H4 (cell line): ENCODE results near the gene S100A14. TPM values are rescaled to one million over a fixed set of nuclear protein-coding genes. Genes with fewer than 3 reads are reported as not detected.
"Not testable (repeated sequence)": the region's sequence is repeated elsewhere in the genome, so short reads cannot be mapped to it uniquely, and the experiment has no call there.

Source experiments
- DNase-seq: peaks from one replicate; pipeline ENCODE4 v3.0.0-alpha.2; 2015; ENCODE audit warnings: low spot score
- total RNA-seq: library from RNA; depleted of rRNA; stranded (reverse); fragments of >200 nt; shearing (Covaris generic); gene quantifications from 2 replicates; pipeline ENCODE4 v1.2.3, GENCODE V29; 2014; rRNA removed

The S100A14 gene
- not detected in 2 replicates for total RNA-seq

DNA sequence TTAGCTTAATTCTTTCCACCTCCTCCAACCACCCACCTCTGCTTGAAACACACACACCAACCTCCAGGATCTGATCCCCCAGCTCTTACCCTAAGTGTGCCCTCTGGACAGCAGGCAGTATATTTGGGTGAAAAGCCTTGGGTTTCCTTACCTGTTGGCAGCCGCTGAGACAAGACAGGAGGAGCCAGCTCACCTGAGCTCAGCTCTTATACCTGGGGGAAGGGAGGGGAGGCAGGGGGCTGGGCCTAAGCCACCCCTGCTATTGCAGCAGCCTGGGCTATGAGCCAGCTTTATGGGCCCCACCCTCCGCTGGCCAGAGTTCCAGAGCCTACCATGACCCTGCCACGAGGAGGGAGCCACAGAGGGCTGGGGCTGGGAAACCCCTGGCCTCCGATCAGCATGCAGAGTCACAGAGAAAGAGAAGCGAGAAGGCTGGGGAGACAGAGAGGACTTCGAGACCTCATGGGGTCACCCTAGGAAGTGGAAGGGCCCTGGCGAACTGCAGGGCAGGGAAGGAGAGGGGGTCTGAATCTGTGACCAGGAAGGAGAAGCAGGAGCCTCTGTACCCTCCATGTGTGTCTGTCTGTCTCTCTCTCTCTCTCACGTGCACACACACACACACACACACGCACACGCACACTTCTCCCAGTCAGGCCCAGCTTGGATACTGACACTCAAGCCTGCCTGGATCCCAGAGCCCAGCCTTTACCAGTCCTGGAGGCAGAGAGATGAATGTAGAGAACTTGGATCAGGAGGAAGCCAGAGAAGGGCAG is at the start of gene S100A14:
Gene S100A14, minus strand, starts transcription at position 182 of the 773 bp plus-strand sequence. CDS start 467 bp downstream, outside the sequence.
- no peak for DNase-seq

DNA sequence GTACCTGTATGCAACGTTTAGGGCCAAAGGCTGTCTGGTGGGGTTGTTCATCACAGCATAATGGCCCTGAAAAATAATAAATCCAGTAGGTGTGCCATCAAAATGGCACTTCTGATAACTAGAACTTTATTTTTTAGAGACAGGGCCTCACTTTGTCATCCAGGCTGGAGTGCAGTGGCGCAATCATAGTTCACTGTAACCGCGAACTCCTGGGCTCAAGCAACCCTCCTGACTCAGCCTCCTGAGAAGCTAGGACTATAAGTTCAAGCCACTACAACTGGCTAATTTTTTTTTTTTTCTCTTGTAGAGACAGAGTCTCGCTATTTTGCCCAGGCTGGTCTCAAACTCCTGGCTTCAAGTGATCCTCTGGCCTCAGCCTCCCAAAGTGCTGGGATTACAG is 47.1 kb upstream of the S100A14 start:
- no peak for DNase-seq

DNA sequence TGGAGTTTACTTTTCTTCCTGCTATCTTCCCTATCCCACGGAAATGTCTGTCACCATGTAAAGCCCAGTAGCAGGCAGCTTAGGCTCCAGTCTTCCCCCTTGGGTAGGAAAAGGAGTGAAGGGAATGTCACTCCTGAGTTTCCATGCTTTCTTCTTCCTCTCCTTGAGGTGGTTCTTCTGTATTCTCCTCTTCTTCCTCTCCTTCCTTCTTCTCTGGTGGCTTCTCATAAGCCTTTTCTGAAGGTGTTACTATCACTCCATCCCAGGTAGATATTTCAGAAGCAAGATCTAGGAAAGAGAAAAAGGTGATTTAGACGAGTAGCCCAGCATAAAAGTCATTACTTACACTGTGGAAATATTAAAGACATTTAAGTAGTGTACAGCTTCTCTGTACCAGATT is 46.1 kb upstream of the S100A14 start:
- no peak for DNase-seq

GRCh38 chr1:153661111-153661708 is 45.1 kb upstream of the S100A14 start:
- no peak for DNase-seq

DNA sequence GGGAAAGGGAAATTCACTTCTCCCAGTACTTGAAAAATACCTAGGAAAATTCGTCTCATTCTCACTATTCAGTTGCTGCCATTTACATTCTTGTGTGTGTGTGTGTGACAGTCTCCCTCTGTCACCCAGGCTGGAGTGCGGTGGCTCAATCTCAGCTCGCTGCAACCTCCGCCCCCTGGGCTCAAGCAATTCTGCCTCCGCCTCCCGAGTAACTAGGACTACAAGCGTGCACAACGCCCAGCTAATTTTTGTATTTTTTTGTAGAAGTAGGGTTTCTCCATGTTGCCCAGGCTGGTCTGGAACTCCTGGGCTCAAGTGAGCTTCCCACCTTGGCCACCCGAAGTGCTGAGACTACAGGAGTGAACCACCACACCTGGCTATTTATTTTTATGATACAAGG is 43.5 kb upstream of the S100A14 start:
- no peak for DNase-seq

DNA sequence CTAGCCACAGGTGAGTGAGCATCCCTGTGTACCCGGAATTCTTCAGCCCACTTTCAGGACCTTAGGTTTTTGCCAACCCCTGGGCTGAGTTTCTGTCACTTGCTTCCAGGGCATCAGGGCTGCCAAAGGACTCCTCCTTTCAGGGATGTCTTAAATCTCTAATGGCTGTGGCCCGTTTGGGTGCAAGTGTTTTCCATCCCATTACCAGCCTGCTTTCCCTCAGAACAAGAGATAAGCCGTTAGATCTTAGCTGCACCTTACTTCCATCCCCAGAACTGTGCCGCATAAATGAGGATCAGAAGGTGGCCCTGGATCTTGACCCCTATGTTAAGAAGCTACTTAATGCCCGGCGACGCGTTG is 43.0 kb upstream of the S100A14 start:
- DNase-seq: no peak

DNA sequence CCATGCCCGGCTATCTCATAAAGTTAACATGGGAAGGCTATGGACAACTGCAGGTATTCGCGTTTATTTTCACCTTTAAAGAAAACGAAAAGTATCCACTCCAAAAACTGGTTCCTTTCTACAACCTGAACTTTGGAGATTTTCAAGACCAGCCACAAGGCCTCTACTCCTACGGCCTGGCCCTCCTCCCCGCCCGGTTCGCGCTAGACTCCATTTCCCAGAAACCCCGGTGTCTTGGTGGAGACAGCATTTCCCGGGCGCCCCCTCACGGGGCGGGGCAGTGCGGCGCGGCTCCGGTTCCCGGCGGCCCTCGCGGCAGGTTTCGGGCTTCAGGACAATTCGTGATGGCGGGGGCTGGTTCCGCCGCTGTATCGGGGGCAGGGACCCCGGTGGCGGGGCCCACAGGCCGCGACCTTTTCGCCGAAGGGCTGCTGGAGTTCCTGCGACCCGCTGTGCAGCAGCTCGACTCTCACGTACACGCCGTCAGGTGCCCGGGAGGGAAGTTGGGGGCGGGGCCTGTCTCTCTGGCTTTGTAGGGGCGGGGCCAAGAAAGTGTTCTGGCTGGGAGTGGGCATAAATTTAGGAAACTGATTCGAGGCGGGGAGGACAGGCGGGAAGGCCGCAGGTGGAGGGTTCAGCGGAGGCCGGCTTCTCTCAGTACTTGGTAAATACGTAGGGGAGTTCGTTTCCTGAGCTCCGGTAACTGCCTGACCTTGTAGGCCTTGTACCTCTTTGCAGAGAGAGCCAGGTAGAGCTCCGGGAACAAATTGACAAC is 42.5 kb upstream of the S100A14 start, which contains the start of gene SNAPIN:
Gene SNAPIN, plus strand, starts transcription at position 304 of the 775 bp plus-strand sequence. Its CDS starts 41 bp downstream, at position 345.
- peak; percentile 78 for DNase-seq

GRCh38 chr1:153655333-153655732 is 39.2 kb upstream of the S100A14 start:
- no peak for DNase-seq

- DNase-seq: no peak
These were observed 36.8 kb upstream of the S100A14 start for GRCh38 chr1:153652805-153653500.

- DNase-seq: no peak
These were observed 35.6 kb upstream of the S100A14 start for GRCh38 chr1:153651771-153652170.

GRCh38 chr1:153649863-153650235 is 33.7 kb upstream of the S100A14 start:
- DNase-seq: no peak

DNA sequence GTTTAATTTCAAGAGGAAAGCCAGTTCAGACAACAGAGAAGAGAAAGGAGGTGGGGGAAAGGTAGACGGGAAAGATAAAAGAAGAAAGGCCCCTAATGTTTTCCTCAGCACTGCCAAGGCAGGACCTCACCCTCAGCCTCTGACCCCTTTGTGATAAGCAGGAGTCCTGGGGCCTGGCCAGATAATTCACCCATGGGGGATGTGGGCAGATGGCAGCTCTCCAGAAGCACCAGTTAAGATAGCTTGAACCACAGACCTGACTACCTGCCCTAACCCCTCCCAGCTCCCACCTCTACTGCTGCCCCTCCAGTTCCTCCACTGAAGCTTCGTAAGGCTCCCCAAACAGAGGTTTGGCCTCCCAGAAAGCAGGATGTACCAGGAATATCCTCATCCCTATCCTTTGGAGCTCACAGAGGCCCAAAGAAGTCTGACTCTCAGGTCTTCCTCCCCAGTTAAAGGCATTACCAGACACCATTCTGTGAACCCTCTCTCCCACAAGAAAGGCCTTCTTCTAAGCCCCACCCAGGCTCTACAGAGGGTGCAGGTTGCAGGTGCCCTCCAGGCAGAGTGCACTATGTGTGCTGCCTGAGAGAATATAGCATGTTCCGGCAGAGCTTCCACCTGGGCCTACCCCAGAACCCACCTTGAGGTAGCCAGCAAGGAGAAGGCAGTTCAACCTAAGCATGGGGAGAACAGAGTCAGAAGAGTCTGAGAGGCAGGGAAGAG is 33.2 kb upstream of the S100A14 start:
- no peak for DNase-seq

DNA sequence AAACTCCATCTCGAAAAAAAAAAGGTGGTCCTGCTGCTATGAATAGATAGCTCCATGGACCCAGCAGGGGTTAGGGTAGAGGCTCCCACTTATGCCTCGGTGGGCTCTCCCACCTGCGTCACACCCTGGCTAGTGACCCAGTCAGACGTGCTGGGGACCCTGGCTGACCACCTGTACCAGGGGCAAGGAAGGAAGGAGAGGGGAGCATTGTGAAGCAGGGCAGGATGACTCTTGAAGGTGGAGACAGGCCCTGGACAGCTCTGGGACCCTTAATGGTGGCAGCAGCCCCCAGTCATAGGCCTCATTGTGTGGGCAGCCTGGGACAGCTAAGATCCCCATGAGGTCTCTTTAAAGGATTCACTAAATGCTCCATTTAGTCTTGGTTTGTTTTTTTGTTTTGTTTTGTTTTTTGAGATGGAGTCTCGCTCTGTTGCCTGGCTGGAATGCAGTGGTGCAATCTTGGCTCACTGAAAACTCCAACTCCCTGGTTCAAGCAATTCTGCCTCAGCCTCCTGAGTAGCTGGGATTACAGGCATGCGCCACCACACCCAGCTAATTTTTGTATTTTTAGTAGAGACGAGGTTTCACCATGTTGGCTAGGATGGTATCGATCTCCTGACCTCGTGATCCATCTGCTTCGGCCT is 32.0 kb upstream of the S100A14 start:
- DNase-seq: no peak

DNA sequence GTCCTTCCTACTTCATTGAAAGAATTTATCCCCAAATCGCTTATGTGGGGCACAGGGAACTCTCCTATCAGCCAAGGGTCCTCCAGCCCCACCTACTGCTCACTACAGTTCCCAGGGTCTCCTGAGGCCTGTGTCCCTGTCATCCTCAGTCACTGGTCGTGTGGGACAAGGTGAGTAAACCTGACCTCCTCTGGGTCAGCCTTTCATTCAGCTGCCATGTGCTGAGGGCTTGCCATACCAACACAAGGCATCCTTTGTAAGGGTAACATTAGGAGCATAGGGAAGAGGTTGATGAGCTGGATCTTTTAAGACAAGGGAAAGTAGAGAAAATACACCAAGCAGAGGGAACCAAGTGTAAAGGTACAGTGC is 31.2 kb upstream of the S100A14 start:
- DNase-seq: no peak

DNA sequence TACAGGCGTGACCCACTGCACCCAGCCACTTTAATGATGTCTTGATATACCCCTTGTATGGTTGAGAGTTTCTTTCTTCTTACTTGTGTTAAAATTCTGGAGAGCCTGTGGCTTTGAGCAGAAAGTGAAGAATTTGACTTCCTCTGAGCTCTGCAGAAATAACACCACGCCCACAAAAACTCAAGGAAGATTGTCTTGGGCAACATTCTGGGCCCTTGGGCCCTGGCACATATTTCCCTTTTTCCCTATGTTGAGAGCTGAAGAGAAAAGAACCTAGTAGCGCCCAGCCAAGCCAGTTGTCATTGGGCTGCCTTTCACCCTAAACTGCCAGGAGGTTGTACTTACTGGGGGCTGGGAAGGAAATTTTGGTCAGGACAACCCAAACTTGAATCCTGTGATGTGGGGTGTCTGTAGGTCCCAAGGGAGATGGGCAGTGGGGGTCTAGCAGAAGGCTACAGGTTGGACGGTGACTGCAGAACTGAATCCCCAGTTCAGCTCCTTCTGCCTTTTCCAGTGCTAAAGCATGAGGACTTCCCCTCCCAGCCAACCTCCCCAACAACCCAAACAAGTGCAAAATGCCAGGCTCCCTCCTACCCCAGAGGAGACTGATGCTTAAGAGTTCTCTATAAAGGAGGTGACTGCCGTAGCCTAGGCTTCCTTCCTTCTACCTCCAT is 30.7 kb upstream of the S100A14 start:
- DNase-seq: no peak

- no peak for DNase-seq
These were observed 27.7 kb upstream of the S100A14 start for GRCh38 chr1:153643816-153644215.

DNA sequence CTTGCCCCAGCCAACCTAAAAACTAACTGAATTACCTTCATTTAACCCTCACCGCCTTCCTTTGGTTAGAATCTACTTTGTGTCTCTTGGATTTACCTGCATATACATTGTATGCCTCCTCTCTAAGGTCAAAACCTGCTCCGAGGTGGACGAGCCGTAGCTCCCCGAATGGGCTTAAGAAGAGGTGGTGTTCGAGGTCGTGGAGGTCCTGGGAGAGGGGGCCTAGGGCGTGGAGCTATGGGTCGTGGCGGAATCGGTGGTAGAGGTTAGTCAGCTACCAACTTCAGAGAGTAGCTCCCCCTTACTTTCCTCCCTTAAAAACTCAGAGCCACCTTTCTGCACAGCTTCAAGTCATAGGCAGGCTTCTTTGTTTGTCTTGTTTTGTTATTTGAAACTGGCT is 27.0 kb upstream of the S100A14 start:
- DNase-seq: no peak

- DNase-seq: no peak
These were observed 26.0 kb upstream of the S100A14 start for GRCh38 chr1:153642161-153642560.

GRCh38 chr1:153640861-153641260 is 24.7 kb upstream of the S100A14 start:
- no peak for DNase-seq

DNA sequence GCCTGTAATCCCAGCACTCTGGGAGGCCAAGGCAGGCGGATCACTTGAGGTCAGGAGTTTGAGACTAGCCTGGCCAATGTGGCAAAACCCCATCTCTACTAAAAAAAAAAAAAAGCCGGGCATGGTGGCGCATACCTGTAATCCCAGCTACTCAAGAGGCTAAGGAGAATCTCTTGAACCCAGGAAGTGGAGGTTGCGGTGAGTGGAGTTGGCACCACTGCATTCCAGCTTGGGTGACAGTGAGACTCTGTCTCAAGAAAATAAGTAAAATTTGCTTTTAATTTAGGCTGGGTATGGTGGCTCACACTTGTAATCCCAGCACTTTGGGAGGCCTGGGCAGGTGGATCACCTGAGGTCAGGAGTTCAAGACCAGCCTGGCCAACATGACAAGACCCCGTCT is 24.1 kb upstream of the S100A14 start:
- not testable (repeated sequence) for DNase-seq
